GM12801 (cell line): ENCODE data around the gene SSTR5.

Experiments used
- TF ChIP-seq, protein P1 (sequence below): IDR thresholded peaks from one replicate; pipeline ENCODE4 v1.5.1; 2011; ENCODE audit warnings: control low read depth; ENCODE audit not compliant: insufficient read length; ENCODE audit errors: extremely low read depth

SSTR5 gene

DNA sequence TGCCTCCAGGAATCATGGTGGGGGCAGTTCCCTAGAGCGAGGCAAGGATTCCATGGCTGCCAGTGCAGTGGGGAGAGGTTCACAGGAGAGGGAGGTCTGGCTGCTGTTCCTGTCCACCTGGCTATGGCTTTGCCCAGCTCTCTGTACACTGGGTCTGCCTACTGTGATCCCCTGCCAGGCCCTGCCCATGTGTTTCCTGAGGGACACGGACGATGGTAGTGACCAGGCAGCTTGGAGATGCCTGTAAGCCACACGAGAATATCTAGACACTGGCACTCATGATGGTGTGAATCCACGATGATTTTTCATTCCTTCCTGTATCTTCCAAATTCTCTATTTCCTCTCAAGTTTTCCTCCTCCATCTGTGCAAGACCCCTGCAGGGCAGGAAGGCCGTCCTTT lies 12.4 kb downstream of the SSTR5 start:
- TF ChIP-seq, protein P1, sequence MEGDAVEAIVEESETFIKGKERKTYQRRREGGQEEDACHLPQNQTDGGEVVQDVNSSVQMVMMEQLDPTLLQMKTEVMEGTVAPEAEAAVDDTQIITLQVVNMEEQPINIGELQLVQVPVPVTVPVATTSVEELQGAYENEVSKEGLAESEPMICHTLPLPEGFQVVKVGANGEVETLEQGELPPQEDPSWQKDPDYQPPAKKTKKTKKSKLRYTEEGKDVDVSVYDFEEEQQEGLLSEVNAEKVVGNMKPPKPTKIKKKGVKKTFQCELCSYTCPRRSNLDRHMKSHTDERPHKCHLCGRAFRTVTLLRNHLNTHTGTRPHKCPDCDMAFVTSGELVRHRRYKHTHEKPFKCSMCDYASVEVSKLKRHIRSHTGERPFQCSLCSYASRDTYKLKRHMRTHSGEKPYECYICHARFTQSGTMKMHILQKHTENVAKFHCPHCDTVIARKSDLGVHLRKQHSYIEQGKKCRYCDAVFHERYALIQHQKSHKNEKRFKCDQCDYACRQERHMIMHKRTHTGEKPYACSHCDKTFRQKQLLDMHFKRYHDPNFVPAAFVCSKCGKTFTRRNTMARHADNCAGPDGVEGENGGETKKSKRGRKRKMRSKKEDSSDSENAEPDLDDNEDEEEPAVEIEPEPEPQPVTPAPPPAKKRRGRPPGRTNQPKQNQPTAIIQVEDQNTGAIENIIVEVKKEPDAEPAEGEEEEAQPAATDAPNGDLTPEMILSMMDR, result no peak

DNA sequence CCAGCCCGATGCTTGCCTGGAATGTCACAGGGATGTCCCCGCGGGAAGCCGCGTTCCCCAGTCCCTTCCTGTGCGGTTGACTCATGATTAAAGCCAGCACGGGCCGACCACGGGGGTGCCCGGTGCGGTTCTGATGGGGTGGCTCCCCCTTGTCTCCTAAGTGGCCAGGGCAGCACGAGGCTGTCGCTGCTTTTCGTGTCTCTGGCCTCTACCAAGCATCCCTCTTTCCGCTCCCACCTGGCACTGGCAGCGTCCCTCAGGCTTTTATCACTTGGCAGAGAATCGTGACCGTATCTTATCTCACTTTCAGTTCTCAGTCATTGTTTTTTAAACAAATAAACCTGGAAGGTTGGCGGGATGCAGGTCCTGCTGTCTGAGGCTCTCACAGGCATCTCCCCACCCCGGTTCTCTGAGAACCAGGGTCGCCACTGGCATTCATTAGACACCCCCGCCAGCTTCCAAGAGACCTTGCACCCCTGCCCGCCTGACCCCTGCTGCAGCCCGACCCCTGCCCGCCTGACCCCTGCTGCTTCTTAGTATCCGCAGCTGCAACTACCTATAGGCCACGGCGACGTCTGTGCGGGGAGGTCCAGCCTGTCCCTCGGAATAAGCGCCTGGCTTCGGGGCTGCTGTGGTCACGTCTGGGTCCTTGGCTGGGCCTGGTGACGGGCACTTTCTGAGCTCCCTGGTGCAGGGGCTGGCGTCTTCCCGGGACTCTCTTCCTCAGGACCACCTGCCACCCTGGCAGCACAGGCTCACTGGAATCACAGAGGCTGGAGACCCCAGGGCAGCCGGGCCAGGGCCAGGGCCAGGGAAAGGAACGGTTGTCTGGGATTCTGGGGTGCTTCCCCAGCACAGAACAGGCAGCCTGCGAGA lies 16.0 kb downstream of the SSTR5 start:
- TF ChIP-seq, protein P1, result no peak

DNA sequence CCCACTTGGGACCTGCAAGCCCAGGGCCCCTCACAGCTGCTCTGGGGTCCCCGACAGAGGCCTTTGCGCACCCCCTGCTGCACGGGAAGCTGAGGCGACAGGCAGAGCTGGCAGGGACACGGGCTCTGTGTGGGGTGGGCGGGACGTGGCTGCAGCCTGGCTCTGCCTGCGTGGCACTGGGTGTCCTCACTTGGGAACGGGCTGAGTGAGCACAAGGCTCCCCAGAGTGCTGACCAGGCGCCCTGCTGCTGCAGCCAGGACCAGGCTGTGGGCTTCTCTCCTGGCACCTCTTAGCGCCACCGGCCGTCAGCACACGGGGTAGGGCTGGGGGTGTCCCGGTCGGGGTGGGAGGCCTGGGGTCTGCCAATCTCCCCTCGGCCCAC lies 16.9 kb downstream of the SSTR5 start:
- TF ChIP-seq, protein P1, result no peak

DNA sequence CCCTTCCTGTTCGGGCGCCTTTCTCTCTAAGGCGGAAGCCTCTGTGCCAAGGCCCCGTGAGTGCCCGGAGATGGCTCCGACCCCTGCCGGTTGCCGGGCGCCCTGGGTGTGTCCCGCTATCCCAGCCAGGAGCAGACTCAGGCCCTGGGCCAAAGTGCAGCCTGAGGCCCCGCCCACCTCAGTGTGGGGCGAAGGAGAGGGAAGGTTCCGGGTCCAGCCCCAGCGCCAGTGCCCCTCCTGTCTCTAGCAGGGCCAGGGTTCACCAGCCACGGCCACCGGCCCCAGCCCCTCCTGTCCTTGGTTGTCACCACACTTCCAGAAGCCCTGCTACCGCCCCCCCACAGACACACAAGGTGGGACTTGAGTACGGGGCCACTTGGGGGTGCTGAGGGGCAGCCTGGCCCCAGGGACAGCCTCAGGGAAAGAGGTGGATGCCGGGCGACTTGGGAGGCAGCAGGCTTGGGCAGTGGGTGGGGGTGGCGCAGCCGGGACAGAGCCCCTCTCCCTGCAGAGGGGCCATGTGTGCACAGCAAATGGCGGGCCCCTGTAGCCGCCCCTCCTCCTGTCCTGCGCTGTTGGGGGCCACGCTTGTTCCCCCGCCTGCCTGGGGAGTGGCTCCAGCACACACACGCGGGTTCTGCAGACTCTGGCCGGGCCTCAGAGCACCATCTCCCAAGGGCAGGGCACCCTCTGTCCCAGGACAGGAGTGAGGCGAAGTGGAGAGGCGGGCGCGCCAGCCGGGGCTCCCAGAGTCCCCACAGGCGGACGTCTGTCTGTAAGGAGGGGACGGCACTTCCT lies 17.5 kb downstream of the SSTR5 start:
- TF ChIP-seq, protein P1, result no peak

DNA sequence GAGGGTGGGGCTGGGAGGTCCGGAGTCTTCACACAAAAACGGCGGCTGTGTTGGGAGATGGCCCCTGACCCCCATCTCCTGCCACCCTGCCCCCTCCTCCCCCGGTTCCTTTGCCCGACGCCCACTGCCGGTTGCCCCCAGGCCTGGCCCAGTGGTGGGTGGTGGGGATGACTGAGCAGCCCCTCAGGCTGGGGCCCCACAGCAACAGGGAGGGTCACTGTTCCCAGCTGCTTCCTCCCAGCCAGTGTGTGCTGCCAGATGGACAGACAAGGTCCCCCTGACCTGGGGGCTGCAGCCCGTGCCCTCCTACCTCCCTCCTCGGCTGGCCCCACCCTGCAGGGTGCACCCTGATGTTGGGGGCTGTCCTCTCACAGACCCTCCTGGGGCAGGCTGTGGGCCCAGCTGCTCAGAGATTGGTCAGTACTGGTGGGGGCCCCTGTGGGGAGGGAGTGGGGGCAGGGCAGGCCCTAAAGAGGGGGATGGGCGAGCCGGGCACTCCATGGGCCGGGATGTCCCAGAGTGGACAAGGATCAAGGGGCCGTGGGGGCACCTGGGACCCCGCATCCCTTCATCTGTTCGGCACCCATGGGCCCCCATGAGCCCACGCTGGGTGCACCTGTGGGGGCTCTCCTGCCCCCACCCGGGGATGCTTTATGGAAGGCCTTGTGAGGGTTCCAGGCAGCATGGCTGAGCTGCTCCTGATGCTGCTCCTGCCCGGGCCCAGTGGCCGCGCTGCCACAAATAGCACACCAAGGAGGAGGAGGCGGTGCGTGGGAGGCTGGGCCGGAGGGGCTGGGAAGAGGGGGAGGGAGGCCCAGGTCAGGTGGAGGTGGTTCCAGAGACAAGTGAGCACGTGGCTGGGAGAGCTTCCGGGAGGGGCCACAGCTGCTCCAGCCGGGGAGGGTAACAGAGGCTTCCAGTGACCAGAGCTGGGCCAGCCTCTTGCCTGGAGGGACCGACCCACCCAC lies 18.4 kb downstream of the SSTR5 start:
- TF ChIP-seq, protein P1, result no peak

DNA sequence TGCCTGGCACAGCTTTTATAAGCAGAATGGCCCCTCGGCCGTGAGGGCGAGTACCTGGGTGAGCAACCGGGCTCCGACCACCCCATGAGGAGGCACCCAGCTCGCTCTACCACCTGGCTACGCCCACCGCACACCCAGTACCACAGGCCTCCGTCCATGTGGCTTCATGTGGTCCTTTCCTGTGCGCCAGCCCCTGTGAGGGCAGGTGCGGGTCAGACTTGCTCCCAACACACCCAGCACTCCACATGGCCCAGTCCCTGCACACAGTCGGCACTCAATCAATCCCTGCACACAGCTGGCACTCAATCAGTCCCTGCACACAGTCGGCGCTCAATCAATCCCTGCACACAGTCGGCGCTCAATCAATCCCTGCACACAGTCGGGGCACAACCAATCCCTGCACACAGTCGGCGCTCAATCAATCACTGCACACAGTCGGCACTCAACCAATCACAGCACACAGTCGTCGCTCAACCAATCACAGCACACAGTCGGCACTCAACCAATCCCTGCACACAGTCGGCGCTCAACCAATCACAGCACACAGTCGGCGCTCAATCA lies 19.5 kb downstream of the SSTR5 start:
- TF ChIP-seq, protein P1, result no peak
